A549 (cell line): ENCODE data around the gene THPO. TPM values are rescaled to one million over a fixed set of nuclear protein-coding genes. Genes with fewer than 3 reads are reported as not detected.

Source experiments
- ATAC-seq, 2 experiments: fragments of 200-7000 bp in 1 of 2; fragments of >200 bp in 1 of 2; cut with Nextera tagmentation in 1 of 2; cut with Tn5 transposase in 1 of 2; 3 replicates each; pipeline versions ENCODE4 v1.8.0 to v1.9.1; 2018 to 2020; ENCODE audit warnings: mild to moderate bottlenecking in 1 of 2, moderate library complexity in 1 of 2
- CTCF ChIA-PET: fragments of 300-600 bp; sonication (Branson Sonifier 250); formaldehyde crosslinking; extraction: SDS; loops from one replicate; lab custom pipeline; 2021; ENCODE audit warnings: antibody characterized with exemption, inconsistent platforms; lab: Yijun Ruan, JAX
- POLR2A ChIA-PET: fragments of 350-600 bp; formaldehyde crosslinking; extraction: SDS; loops from one replicate; lab custom pipeline; 2021; ENCODE audit warnings: antibody characterized with exemption, inconsistent platforms; lab: Yijun Ruan, JAX
- DNase-seq, 2 experiments: peaks; one replicate each; pipeline versions ENCODE4 v3.0.0 to v3.0.0-alpha.2; 2011 to 2016; ENCODE audit warnings: low read depth in 1 of 2, low spot score in 1 of 2
- FAIRE-seq: peaks from 2 replicates; lab custom pipeline; 2011; peaks lifted over from hg19 to GRCh38; lab: Jason Lieb, UNC
- H3K27ac ChIP-seq, 2 experiments: fragments of >200 bp; sonication (Bioruptor Twin); formaldehyde crosslinking; 3 replicates each; pipeline ENCODE4 v1.5.1; 2016 to 2017
- H3K4me1 ChIP-seq: fragments of >200 bp; sonication (Bioruptor Twin); formaldehyde crosslinking; 3 replicates; pipeline ENCODE4 v1.6.1; 2016
- H3K4me2 ChIP-seq: fragments of >200 bp; sonication (Bioruptor Twin); formaldehyde crosslinking; 3 replicates; pipeline ENCODE4 v1.6.1; 2016
- H3K4me3 ChIP-seq: fragments of >200 bp; sonication (Bioruptor Twin); formaldehyde crosslinking; 3 replicates; pipeline ENCODE4 v1.5.1; 2016
- H3K9me3 ChIP-seq: fragments of >200 bp; sonication (Bioruptor Twin); formaldehyde crosslinking; 3 replicates; pipeline ENCODE4 v1.6.1; 2016
- BHLHE40 ChIP-seq: IDR thresholded peaks from 2 replicates; pipeline ENCODE4 v1.6.1; 2012; ENCODE audit warnings: low read depth, low read length, inconsistent platforms
- CBX8 ChIP-seq: fragments of 200-600 bp; sonication (generic); IDR thresholded peaks from 2 replicates; pipeline ENCODE4 v1.6.1; 2016
- CHD4 ChIP-seq: fragments of 200-600 bp; sonication (generic); IDR thresholded peaks from 2 replicates; pipeline ENCODE4 v1.6.1; 2016; ENCODE audit warnings: antibody characterized with exemption, mild to moderate bottlenecking, borderline replicate concordance
- CTCF ChIP-seq: fragments of >200 bp; sonication (Bioruptor Twin); formaldehyde crosslinking; IDR thresholded peaks from 3 replicates; pipeline ENCODE4 v1.5.1; 2016
- EHMT2 ChIP-seq: fragments of 200-600 bp; sonication (generic); IDR thresholded peaks from 2 replicates; pipeline ENCODE4 v1.6.1; 2016; ENCODE audit warnings: antibody characterized with exemption, low read depth, mild to moderate bottlenecking, moderate library complexity
- ESRRA ChIP-seq: fragments of 150-350 bp; IDR thresholded peaks from 2 replicates; pipeline ENCODE4 v1.6.1; 2014; ENCODE audit warnings: mild to moderate bottlenecking, low read length, borderline replicate concordance
- FOSL2 ChIP-seq, 2 experiments: fragments of 450-650 bp in 1 of 2; fragments of >200 bp in 1 of 2; sonication (Bioruptor Twin) in 1 of 2; formaldehyde crosslinking; IDR thresholded peaks; 2 replicates each; pipeline versions ENCODE4 v1.5.0 to v1.6.1; 2016 to 2020; ENCODE audit warnings: mild to moderate bottlenecking in 1 of 2, moderate library complexity in 1 of 2
- FOXS1 ChIP-seq: fragments of 250-450 bp; sonication (Bioruptor Pico); IDR thresholded peaks from 2 replicates; pipeline ENCODE4 v1.5.0; 2020; ENCODE audit warnings: mild to moderate bottlenecking, moderate library complexity
- HES2 ChIP-seq: fragments of >200 bp; sonication (Bioruptor Twin); formaldehyde crosslinking; IDR thresholded peaks from 2 replicates; pipeline ENCODE4 v1.6.1; 2016
- HOXA7 ChIP-seq: fragments of 250-450 bp; sonication (Bioruptor Pico); IDR thresholded peaks from 2 replicates; pipeline ENCODE4 v1.5.0; 2020; ENCODE audit warnings: mild to moderate bottlenecking, moderate library complexity
- KDM1A ChIP-seq: fragments of 200-600 bp; sonication (generic); IDR thresholded peaks from 2 replicates; pipeline ENCODE4 v1.6.1; 2016; ENCODE audit warnings: low read depth, mild to moderate bottlenecking
- MAZ ChIP-seq: fragments of 150-350 bp; IDR thresholded peaks from 2 replicates; pipeline ENCODE4 v1.6.1; 2014; ENCODE audit warnings: antibody characterized with exemption, low read depth, low read length, borderline replicate concordance
- MYC ChIP-seq: IDR thresholded peaks from 2 replicates; pipeline ENCODE4 v1.6.1; 2012; ENCODE audit warnings: mild to moderate bottlenecking, inconsistent platforms, low read length, improper control_type of control experiment, borderline replicate concordance
- NFE2L2 ChIP-seq: fragments of 150-350 bp; conservative IDR thresholded peaks from 2 replicates; pipeline ENCODE4 v1.6.1; 2014; ENCODE audit warnings: low read length
- NPAS2 ChIP-seq: fragments of 250-450 bp; sonication (Bioruptor Pico); IDR thresholded peaks from 2 replicates; pipeline ENCODE4 v1.8.0; 2022; ENCODE audit warnings: mild to moderate bottlenecking, moderate library complexity, borderline replicate concordance
- PHF8 ChIP-seq: fragments of 200-600 bp; sonication (generic); IDR thresholded peaks from 2 replicates; pipeline ENCODE4 v1.6.1; 2016; ENCODE audit warnings: low read depth, mild to moderate bottlenecking, antibody characterized with exemption, moderate library complexity, borderline replicate concordance
- RARB ChIP-seq: fragments of 250-450 bp; sonication (Bioruptor Pico); IDR thresholded peaks from 2 replicates; pipeline ENCODE4 v1.8.0; 2021; ENCODE audit warnings: mild to moderate bottlenecking, moderate library complexity
- SMC3 ChIP-seq: fragments of >200 bp; sonication (Bioruptor Twin); formaldehyde crosslinking; IDR thresholded peaks from 3 replicates; pipeline ENCODE4 v1.6.1; 2018; ENCODE audit warnings: inconsistent platforms
- ZFP36 ChIP-seq: fragments of 450-650 bp; IDR thresholded peaks from 2 replicates; pipeline ENCODE4 v1.6.1; 2014; ENCODE audit warnings: borderline replicate concordance; ENCODE audit not compliant: partially characterized antibody
- ZSCAN20 ChIP-seq: fragments of 250-450 bp; sonication (Bioruptor Pico); IDR thresholded peaks from 2 replicates; pipeline ENCODE4 v1.8.0; 2022; ENCODE audit warnings: mild to moderate bottlenecking, moderate library complexity
- WGBS: methylation state at CpG from one replicate; pipeline ENCODE4 v1.1.6; 2017; ENCODE audit errors: missing lambda C conversion rate; 5-methylcytosine and 5-hydroxymethylcytosine counted together
- polyA plus RNA-seq, 4 experiments: library from polyadenylated mRNA; depleted of rRNA in 3 of 4; stranded (reverse); fragments of >200 nt; fragmentation: RNase III in 1 of 4; extraction: RNeasy Plus Mini Kit Qiagen cat#74134 plus additional on column Dnase treatment in 1 of 4; gene quantifications; 2 replicates in 3 of 4; 3 replicates in 1 of 4; pipeline ENCODE4 v1.2.3, GENCODE V29; 2011 to 2017
- TF ChIP-seq, protein P1 (sequence below): fragments of 450-650 bp; IDR thresholded peaks from 2 replicates; pipeline ENCODE4 v1.6.1; 2014; ENCODE audit warnings: antibody characterized with exemption
- TF ChIP-seq, protein P2 (sequence below): fragments of 200-600 bp; sonication (generic); IDR thresholded peaks from 2 replicates; pipeline ENCODE4 v1.6.1; 2016; ENCODE audit warnings: antibody characterized with exemption, mild to moderate bottlenecking, moderate library complexity

Gene THPO
- polyA plus RNA-seq, 2 of the 4 experiments (the other 2 are of a cell fraction): 0.06 TPM; not detected in 1

DNA sequence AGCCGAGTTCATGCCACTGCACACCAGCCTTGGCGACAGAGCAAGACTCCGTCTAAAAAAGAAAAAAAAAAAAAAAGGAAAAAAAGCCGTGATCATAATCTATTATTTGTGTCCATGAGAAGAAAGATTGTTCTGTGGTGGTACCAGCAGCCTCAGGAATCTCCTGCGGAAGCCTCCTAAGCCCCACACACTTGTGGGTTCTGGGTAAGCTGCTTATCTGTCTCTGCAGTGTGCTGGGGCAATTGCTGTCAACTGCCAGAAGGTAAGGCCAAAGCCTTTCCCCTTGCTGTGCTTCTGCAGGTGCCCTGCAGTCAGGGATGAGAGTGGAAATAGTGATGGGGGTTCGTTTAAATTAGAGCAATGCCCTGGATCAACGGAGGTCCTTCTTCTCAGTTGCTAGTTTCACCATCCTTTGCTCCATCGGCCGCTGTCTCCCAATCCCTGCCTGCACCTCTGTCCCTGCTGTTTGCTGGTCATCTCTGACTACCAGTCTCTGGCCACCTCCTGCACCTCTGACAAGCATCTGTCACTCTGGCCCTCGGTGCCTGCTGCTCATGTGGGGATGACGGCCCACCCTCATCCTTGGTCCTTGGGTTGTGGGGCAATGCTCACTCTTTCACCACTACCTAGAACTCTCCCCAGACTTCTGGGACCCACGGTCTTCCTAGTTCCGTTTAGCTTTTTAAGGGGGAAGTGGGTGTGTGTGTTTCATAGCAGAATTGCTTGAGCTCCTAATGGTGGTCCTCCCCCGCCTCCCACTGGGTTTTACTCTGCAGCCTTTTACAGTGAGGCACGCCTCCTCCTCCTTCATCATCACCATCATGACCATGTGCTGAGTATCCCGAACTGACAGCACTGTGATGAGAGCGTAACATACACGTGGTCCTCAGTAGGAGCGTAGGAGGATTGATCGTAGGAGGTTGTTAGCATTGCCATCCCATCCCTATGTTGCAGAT lies 27.3 kb upstream of the THPO start:
- WGBS: 65% methylated on average over 20 of the region's 20 CpGs
- CTCF ChIA-PET: interaction anchor here (0.6 kb wide), 1 partner anchor 107 kb away, joined by 3 read pairs; no protein-coding TSS in a partner anchor
- DNase-seq: no peak

DNA sequence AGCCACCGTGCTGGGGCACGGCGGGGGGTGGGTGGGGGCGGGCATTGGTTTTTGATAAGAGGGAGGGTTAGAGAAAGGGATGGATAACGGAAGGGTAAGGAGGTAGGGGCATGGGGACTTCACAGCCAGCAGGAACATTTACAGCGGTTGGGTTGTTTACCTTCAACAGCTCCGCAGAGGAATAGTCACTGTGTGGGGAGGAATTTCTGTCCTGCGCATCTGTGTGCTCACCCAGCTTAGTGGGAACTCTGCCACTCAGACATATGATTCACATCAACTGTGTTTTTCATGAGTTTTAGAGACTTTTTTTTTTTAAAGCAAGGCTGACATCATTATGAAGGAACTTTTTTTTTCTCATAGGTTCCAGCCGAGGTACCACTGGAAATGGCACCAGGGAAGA lies 21.4 kb upstream of the THPO start:
- Histone ChIP-seq H3K4me3 (no peak overlapping the region), H3K27ac (no peak overlapping the region), H3K9me3 (no peaks in the 10 kb centered on the region), H3K4me2 (peak overlapping the region; percentile 48; the same call in 2 of the 3 replicates), H3K4me1 (0 out of 3 replicates have a peak, but pooled peaks cover 3% of the 10 kb centered on the region)
- 11% methylated on average over 5 of the region's 9 CpGs for WGBS
- ATAC-seq (peak; percentile 71 to 76; a peak in 4 of 6 replicates), DNase-seq (peak in 1 of 2 experiments; percentile 42), FAIRE-seq (no peak)
- POLR2A ChIA-PET: no interaction called here
- CTCF ChIA-PET: interaction anchor here (0.6 to 1.0 kb wide), 2 partner anchors 26 to 45 kb away, joined by 4 to 5 read pairs; no protein-coding TSS in a partner anchor
- TF ChIP-seq, protein P1, sequence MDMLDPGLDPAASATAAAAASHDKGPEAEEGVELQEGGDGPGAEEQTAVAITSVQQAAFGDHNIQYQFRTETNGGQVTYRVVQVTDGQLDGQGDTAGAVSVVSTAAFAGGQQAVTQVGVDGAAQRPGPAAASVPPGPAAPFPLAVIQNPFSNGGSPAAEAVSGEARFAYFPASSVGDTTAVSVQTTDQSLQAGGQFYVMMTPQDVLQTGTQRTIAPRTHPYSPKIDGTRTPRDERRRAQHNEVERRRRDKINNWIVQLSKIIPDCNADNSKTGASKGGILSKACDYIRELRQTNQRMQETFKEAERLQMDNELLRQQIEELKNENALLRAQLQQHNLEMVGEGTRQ: no peak
- TF ChIP-seq ESRRA: no peak
- TF ChIP-seq CHD4: no peak
- TF ChIP-seq BHLHE40: no peak
- TF ChIP-seq EHMT2: no peak
- TF ChIP-seq CBX8: no peak
- TF ChIP-seq RARB (CRISPR knock-in tag): no peak
- TF ChIP-seq HES2: no peak
- TF ChIP-seq PHF8: no peak

More for the DNA sequence above, 27.3 kb upstream of the THPO start:
- POLR2A ChIA-PET: no interaction called here
- no peak overlapping the region for H3K27ac ChIP-seq
- no peak overlapping the region for H3K4me2 ChIP-seq
- TF ChIP-seq ZSCAN20 (CRISPR knock-in tag) (no peak), NFE2L2 (no peak), NPAS2 (no peak), FOSL2 (IDR thresholded peaks at IDR 0.05) (no peak), FOSL2 (CRISPR knock-in tag; IDR thresholded peaks at IDR 0.05) (no peak), MYC (no peak), HOXA7 (CRISPR knock-in tag) (no peak), MAZ (no peak), CTCF (no peak)
- peak in 1 of 2 experiments; percentile 33; a peak in 1 of 6 replicates for ATAC-seq
- H3K9me3 ChIP-seq: no peaks in the 10 kb centered on the region
- no peak for FAIRE-seq
- no peaks in the 10 kb centered on the region for H3K4me1 ChIP-seq
- no peak overlapping the region for H3K4me3 ChIP-seq

DNA sequence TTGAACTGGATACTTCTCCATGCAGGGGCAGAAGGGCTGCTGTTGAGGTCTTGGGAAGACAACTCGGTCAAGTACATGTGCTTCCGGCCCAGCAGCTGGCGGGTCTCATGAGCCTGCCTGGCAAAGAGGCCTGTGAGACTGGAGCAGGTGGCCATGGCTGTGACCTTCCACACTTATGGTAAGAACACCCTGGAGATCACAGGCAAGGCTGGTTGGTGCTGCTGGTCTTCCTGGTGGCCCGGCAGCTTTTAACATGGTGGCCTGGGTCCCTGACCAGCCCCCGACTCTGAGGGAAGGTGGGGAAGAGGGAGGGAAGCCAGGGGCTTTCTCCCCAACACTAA lies 17.3 kb upstream of the THPO start:
- H3K27ac ChIP-seq: no peak overlapping the region
- ChIA-PET POLR2A (no interaction called here), CTCF (interaction anchor here (1.5 to 7.2 kb wide), 2 partner anchors 23 to 119 kb away, joined by 5 to 38 read pairs; no protein-coding TSS in a partner anchor)
- 0 out of 3 replicates have a peak, but pooled peaks cover 3% of the 10 kb centered on the region for H3K4me1 ChIP-seq
- no peak for ATAC-seq
- no peak overlapping the region for H3K4me3 ChIP-seq
- TF ChIP-seq ZFP36: no peak
- no peak for TF ChIP-seq KDM1A
- no peak for TF ChIP-seq CHD4
- no peak for TF ChIP-seq EHMT2
- TF ChIP-seq FOXS1: no peak
- TF ChIP-seq, protein P2, sequence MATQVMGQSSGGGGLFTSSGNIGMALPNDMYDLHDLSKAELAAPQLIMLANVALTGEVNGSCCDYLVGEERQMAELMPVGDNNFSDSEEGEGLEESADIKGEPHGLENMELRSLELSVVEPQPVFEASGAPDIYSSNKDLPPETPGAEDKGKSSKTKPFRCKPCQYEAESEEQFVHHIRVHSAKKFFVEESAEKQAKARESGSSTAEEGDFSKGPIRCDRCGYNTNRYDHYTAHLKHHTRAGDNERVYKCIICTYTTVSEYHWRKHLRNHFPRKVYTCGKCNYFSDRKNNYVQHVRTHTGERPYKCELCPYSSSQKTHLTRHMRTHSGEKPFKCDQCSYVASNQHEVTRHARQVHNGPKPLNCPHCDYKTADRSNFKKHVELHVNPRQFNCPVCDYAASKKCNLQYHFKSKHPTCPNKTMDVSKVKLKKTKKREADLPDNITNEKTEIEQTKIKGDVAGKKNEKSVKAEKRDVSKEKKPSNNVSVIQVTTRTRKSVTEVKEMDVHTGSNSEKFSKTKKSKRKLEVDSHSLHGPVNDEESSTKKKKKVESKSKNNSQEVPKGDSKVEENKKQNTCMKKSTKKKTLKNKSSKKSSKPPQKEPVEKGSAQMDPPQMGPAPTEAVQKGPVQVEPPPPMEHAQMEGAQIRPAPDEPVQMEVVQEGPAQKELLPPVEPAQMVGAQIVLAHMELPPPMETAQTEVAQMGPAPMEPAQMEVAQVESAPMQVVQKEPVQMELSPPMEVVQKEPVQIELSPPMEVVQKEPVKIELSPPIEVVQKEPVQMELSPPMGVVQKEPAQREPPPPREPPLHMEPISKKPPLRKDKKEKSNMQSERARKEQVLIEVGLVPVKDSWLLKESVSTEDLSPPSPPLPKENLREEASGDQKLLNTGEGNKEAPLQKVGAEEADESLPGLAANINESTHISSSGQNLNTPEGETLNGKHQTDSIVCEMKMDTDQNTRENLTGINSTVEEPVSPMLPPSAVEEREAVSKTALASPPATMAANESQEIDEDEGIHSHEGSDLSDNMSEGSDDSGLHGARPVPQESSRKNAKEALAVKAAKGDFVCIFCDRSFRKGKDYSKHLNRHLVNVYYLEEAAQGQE: no peak
- no peak for TF ChIP-seq SMC3
- FAIRE-seq: no peak
- WGBS: 60% methylated on average over 5 of the region's 5 CpGs
- H3K4me2 ChIP-seq: no peak overlapping the region
- H3K9me3 ChIP-seq: no peaks in the 10 kb centered on the region
- no peak for DNase-seq
